Measurements from ENCODE around the gene GYS1. TPM values are rescaled to one million over a fixed set of nuclear protein-coding genes. Genes with fewer than 3 reads are reported as not detected.
A peak's percentile ranks its signal among the peaks of the same experiment; 100 is the strongest.

GYS1 gene
- total and polyA plus RNA-seq, 8 donors: 7.3 to 18.2 (median 13.6) TPM

- ATAC-seq: peak; percentile 32 to 60 (median 43)
- WGBS, 2 donors: 1 to 5% methylated on average over 51 to 62 of the region's 62 CpGs
- FAIRE-seq: no peak
- peak in 3 of 4 donors; percentile 33 to 43 (median 37) for TF ChIP-seq CTCF (IDR thresholded peaks at IDR 0.05)
- no peak overlapping the region for H3K27ac ChIP-seq
- peak in 5 of 6 donors; percentile 34 to 86 (median 60) for DNase-seq
- no peaks in the 10 kb centered on the region for H3K9me3 ChIP-seq
- no peaks in the 10 kb centered on the region for H3K27me3 ChIP-seq
- peaks cover 0 to 9% (median 3%) of the 10 kb centered on the region in 3 donors for H3K4me1 ChIP-seq
- no peaks in the 10 kb centered on the region for H3K36me3 ChIP-seq
- intact Hi-C loops (cut with DNase I): no loop called here
- H3K4me3 ChIP-seq: peak overlapping the region; percentile 8 to 56 (median 30)
Observed at GRCh38 chr19:49017666-49018351, 24.7 kb upstream of the GYS1 start.

- no peak for FAIRE-seq
- DNase-seq: no peak
- intact Hi-C loops (cut with DNase I): no loop called here
- H3K36me3 ChIP-seq: no peaks in the 10 kb centered on the region
- no peak for TF ChIP-seq CTCF (IDR thresholded peaks at IDR 0.05)
- H3K9me3 ChIP-seq: no peaks in the 10 kb centered on the region
- H3K4me3 ChIP-seq: peak within 1 kb of the TSS; percentile 8 to 56 (median 30)
- H3K27ac ChIP-seq: no peak within 1 kb of the TSS
- no peaks in the 10 kb centered on the region for H3K27me3 ChIP-seq
- peaks cover 0 to 9% (median 3%) of the 10 kb centered on the region in 3 donors for H3K4me1 ChIP-seq
- 69 to 71% methylated on average over 17 of the region's 17 CpGs for WGBS, 2 donors
- ATAC-seq: no peak
Observed at GRCh38 chr19:49017041-49017665, 24.0 kb upstream of the GYS1 start, which contains the start of gene LHB. Gene LHB (minus strand): TSS chr19:49017091. CDS start chr19:49017081, 10 bp downstream.

- Histone ChIP-seq H3K4me1 (peaks cover 0 to 9% (median 3%) of the 10 kb centered on the region in 3 donors), H3K4me3 (no peak overlapping the region), H3K27me3 (no peaks in the 10 kb centered on the region), H3K36me3 (no peaks in the 10 kb centered on the region), H3K27ac (no peak overlapping the region), H3K9me3 (no peaks in the 10 kb centered on the region)
- FAIRE-seq (no peak), ATAC-seq (no peak), DNase-seq (peak in 1 of 6 donors; percentile 74)
- WGBS, 2 donors: 92 to 93% methylated on average over 21 to 26 of the region's 29 CpGs
- intact Hi-C loops (cut with DNase I): no loop called here
- TF ChIP-seq CTCF (IDR thresholded peaks at IDR 0.05): no peak
Observed at GRCh38 chr19:49016067-49016839, 23.1 kb upstream of the GYS1 start.

- intact Hi-C loops (cut with DNase I): no loop called here
- WGBS, 2 donors: 92 to 94% methylated on average over 18 of the region's 18 CpGs
- no peak for FAIRE-seq
Observed at GRCh38 chr19:49014870-49015255, 21.8 kb upstream of the GYS1 start.

More at GRCh38 chr19:49014870-49015255, 21.8 kb upstream of the GYS1 start:
- H3K9me3 ChIP-seq: no peaks in the 10 kb centered on the region
- H3K4me1 ChIP-seq: peaks cover 0 to 9% (median 3%) of the 10 kb centered on the region in 3 donors
- ATAC-seq (no peak), DNase-seq (no peak)
- H3K36me3 ChIP-seq: peaks cover 0 to 6% (median 0%) of the 10 kb centered on the region in 3 donors
- H3K27me3 ChIP-seq: no peaks in the 10 kb centered on the region
- H3K4me3 ChIP-seq: no peak overlapping the region
- TF ChIP-seq CTCF (IDR thresholded peaks at IDR 0.05): no peak
- no peak overlapping the region for H3K27ac ChIP-seq
